ENCODE measurements around the gene ATG7. TPM values are rescaled to one million over a fixed set of nuclear protein-coding genes. Genes with fewer than 3 reads are reported as not detected.
"Not testable (repeated sequence)": the region's sequence is repeated elsewhere in the genome, so short reads cannot be mapped to it uniquely, and the experiment has no call there.

Gene ATG7
- total RNA-seq, 8 experiments from 2014 or later = 16.9 to 39.4 (median 24.8) TPM

- not testable (repeated sequence) for ATAC-seq (replicated peaks in 6 of 8); H3K4me3 ChIP-seq; H3K27ac ChIP-seq; H3K4me1 ChIP-seq (replicated peaks in 1 of 2)
- in situ Hi-C loops (cut with MboI; ENCODE audit: low pct_unique_long_range_greater_than_20kb in 2 of 9, low sequenced_read_pairs in 9 of 9, unreplicated experiment in 9 of 9) = loop anchor here in 1 of 9 experiments (25.0 kb wide), 1 partner anchor 115 kb away; no protein-coding TSS in a partner anchor
- no CpG with 5 or more reads among the region's 3 CpGs for WGBS, 10 experiments
Measured at GRCh38 chr3:11502413-11502812, 230.2 kb downstream of the ATG7 start.

- Histone ChIP-seq H3K27ac (no peak overlapping the region), H3K4me1 (replicated peaks in 1 of 2) (peaks cover 33% of the 10 kb centered on the region in 2 donors), H3K4me3 (no peak overlapping the region)
- in situ Hi-C loops (cut with MboI; ENCODE audit: low pct_unique_long_range_greater_than_20kb in 2 of 9, low sequenced_read_pairs in 9 of 9, unreplicated experiment in 9 of 9) = loop anchor here in 1 of 9 experiments (25.0 kb wide), 1 partner anchor 120 kb away; no protein-coding TSS in a partner anchor
- ATAC-seq (replicated peaks in 6 of 8) = no peak
Measured at GRCh38 chr3:11507719-11508118, 235.5 kb downstream of the ATG7 start.

GRCh38 chr3:11508346-11509172 lies 236.4 kb downstream of the ATG7 start:
- ATAC-seq (replicated peaks in 6 of 8) = peak in 1 of 8 experiments; percentile 4
- Histone ChIP-seq H3K4me1 (replicated peaks in 1 of 2) (peaks cover 33% of the 10 kb centered on the region in 2 donors), H3K27ac (peak overlapping the region; percentile 75 to 85), H3K4me3 (no peak overlapping the region)
- WGBS, 10 experiments = 27 to 100% (median 67%) methylated on average over 3 to 5 of the region's 5 CpGs; no CpG with 5 or more reads in 2 of the 10 experiments
- in situ Hi-C loops (cut with MboI; ENCODE audit: low pct_unique_long_range_greater_than_20kb in 2 of 9, low sequenced_read_pairs in 9 of 9, unreplicated experiment in 9 of 9) = loop anchor here in 1 of 9 experiments (25.0 kb wide), 1 partner anchor 121 kb away; no protein-coding TSS in a partner anchor

- peak overlapping the region; percentile 75 to 85 for H3K27ac ChIP-seq
- in situ Hi-C loops (cut with MboI; ENCODE audit: low pct_unique_long_range_greater_than_20kb in 2 of 9, low sequenced_read_pairs in 9 of 9, unreplicated experiment in 9 of 9) = loop anchor here in 1 of 9 experiments (25.0 kb wide), 1 partner anchor 122 kb away; no protein-coding TSS in a partner anchor
- ATAC-seq (replicated peaks in 6 of 8) = peak; percentile 66 to 96 (median 86)
- peaks cover 33 to 34% of the 10 kb centered on the region in 2 donors for H3K4me1 ChIP-seq (replicated peaks in 1 of 2)
- WGBS, 10 experiments = 0 to 17% (median 10%) methylated on average over 2 to 9 of the region's 9 CpGs; no CpG with 5 or more reads in 1 of the 10 experiments
- H3K4me3 ChIP-seq = peak overlapping the region in 1 of 5 donors; percentile 18
Measured at GRCh38 chr3:11509173-11510000, 237.2 kb downstream of the ATG7 start.

GRCh38 chr3:11510001-11510340 lies 237.8 kb downstream of the ATG7 start:
- peak in 5 of 8 experiments; percentile 15 to 66 (median 62) for ATAC-seq (replicated peaks in 6 of 8)
- in situ Hi-C loops (cut with MboI; ENCODE audit: low pct_unique_long_range_greater_than_20kb in 2 of 9, low sequenced_read_pairs in 9 of 9, unreplicated experiment in 9 of 9) = loop anchor here in 1 of 9 experiments (25.0 kb wide), 1 partner anchor 123 kb away; no protein-coding TSS in a partner anchor
- peak overlapping the region; percentile 75 to 85 for H3K27ac ChIP-seq
- 0 to 92% (median 9%) methylated on average over 1 to 5 of the region's 5 CpGs; no CpG with 5 or more reads in 2 of the 10 experiments for WGBS, 10 experiments
- peaks cover 33 to 36% of the 10 kb centered on the region in 2 donors for H3K4me1 ChIP-seq (replicated peaks in 1 of 2)
- peak overlapping the region in 2 of 5 donors; percentile 18 for H3K4me3 ChIP-seq

GRCh38 chr3:11510356-11510755 lies 238.2 kb downstream of the ATG7 start:
- peak overlapping the region; percentile 75 to 85 for H3K27ac ChIP-seq
- peaks cover 33 to 36% of the 10 kb centered on the region in 2 donors for H3K4me1 ChIP-seq (replicated peaks in 1 of 2)
- WGBS, 10 experiments = 0 to 50% (median 13%) methylated on average over 1 to 5 of the region's 5 CpGs; no CpG with 5 or more reads in 6 of the 10 experiments
- in situ Hi-C loops (cut with MboI; ENCODE audit: low pct_unique_long_range_greater_than_20kb in 2 of 9, low sequenced_read_pairs in 9 of 9, unreplicated experiment in 9 of 9) = loop anchor here in 1 of 9 experiments (25.0 kb wide), 1 partner anchor 123 kb away; no protein-coding TSS in a partner anchor
- peak overlapping the region in 2 of 5 donors; percentile 18 for H3K4me3 ChIP-seq
- ATAC-seq (replicated peaks in 6 of 8) = peak in 5 of 8 experiments; percentile 30 to 72 (median 61)

- 100% methylated on average over 2 of the region's 20 CpGs; no CpG with 5 or more reads in 9 of the 10 experiments for WGBS, 10 experiments
- not testable (repeated sequence) for H3K4me3 ChIP-seq; ATAC-seq (replicated peaks in 6 of 8)
- Histone ChIP-seq H3K27ac (peak overlapping the region in 1 of 2 donors; percentile 85), H3K4me1 (replicated peaks in 1 of 2) (peaks cover 33 to 36% of the 10 kb centered on the region in 2 donors)
- in situ Hi-C loops (cut with MboI; ENCODE audit: low pct_unique_long_range_greater_than_20kb in 2 of 9, low sequenced_read_pairs in 9 of 9, unreplicated experiment in 9 of 9) = loop anchor here in 1 of 9 experiments (25.0 kb wide), 1 partner anchor 124 kb away; no protein-coding TSS in a partner anchor
Measured at GRCh38 chr3:11511606-11512005, 239.4 kb downstream of the ATG7 start.

- peaks cover 30 to 35% of the 10 kb centered on the region in 2 donors for H3K4me1 ChIP-seq (replicated peaks in 1 of 2)
- ATAC-seq (replicated peaks in 6 of 8); H3K27ac ChIP-seq; H3K4me3 ChIP-seq: not testable (repeated sequence)
- in situ Hi-C loops (cut with MboI; ENCODE audit: low pct_unique_long_range_greater_than_20kb in 2 of 9, low sequenced_read_pairs in 9 of 9, unreplicated experiment in 9 of 9) = loop anchor here in 1 of 9 experiments (25.0 kb wide), 1 partner anchor 126 kb away; no protein-coding TSS in a partner anchor
- WGBS, 10 experiments = 76 to 100% (median 100%) methylated on average over 1 to 4 of the region's 27 CpGs; no CpG with 5 or more reads in 5 of the 10 experiments
Measured at GRCh38 chr3:11513125-11513816, 241.1 kb downstream of the ATG7 start.

GRCh38 chr3:11513817-11514135 lies 241.6 kb downstream of the ATG7 start:
- peak in 1 of 8 experiments; percentile 1 for ATAC-seq (replicated peaks in 6 of 8)
- H3K4me3 ChIP-seq = no peak overlapping the region
- in situ Hi-C loops (cut with MboI; ENCODE audit: low pct_unique_long_range_greater_than_20kb in 2 of 9, low sequenced_read_pairs in 9 of 9, unreplicated experiment in 9 of 9) = loop anchor here in 1 of 9 experiments (25.0 kb wide), 1 partner anchor 126 kb away; no protein-coding TSS in a partner anchor
- peaks cover 25 to 30% of the 10 kb centered on the region in 2 donors for H3K4me1 ChIP-seq (replicated peaks in 1 of 2)
- 74 to 100% (median 90%) methylated on average over 1 to 3 of the region's 3 CpGs; no CpG with 5 or more reads in 5 of the 10 experiments for WGBS, 10 experiments
- no peak overlapping the region for H3K27ac ChIP-seq

- ATAC-seq (replicated peaks in 6 of 8) = peak in 6 of 8 experiments; percentile 27 to 93 (median 88)
- in situ Hi-C loops (cut with MboI; ENCODE audit: low pct_unique_long_range_greater_than_20kb in 2 of 9, low sequenced_read_pairs in 9 of 9, unreplicated experiment in 9 of 9) = loop anchor here in 1 of 9 experiments (25.0 kb wide), 1 partner anchor 127 kb away; no protein-coding TSS in a partner anchor
- no peak overlapping the region for H3K4me3 ChIP-seq
- H3K4me1 ChIP-seq (replicated peaks in 1 of 2) = peaks cover 20 to 25% of the 10 kb centered on the region in 2 donors
- 5 to 100% (median 60%) methylated on average over 1 to 7 of the region's 7 CpGs; no CpG with 5 or more reads in 1 of the 10 experiments for WGBS, 10 experiments
- no peak overlapping the region for H3K27ac ChIP-seq
Measured at GRCh38 chr3:11514191-11514821, 242.1 kb downstream of the ATG7 start.

GRCh38 chr3:11517601-11518000 lies 245.4 kb downstream of the ATG7 start:
- peaks cover 0 to 3% of the 10 kb centered on the region in 2 donors for H3K4me1 ChIP-seq (replicated peaks in 1 of 2)
- WGBS, 10 experiments = 50 to 100% (median 90%) methylated on average over 1 to 6 of the region's 6 CpGs; no CpG with 5 or more reads in 2 of the 10 experiments
- ATAC-seq (replicated peaks in 6 of 8) = no peak
- in situ Hi-C loops (cut with MboI; ENCODE audit: low pct_unique_long_range_greater_than_20kb in 2 of 9, low sequenced_read_pairs in 9 of 9, unreplicated experiment in 9 of 9) = loop anchor here in 1 of 9 experiments (25.0 kb wide), 1 partner anchor 130 kb away; no protein-coding TSS in a partner anchor
- H3K27ac ChIP-seq = no peak overlapping the region
- H3K4me3 ChIP-seq = no peak overlapping the region
